GM18502 (cell line): ENCODE data around the gene DLX6.

Experiments
- ATAC-seq: cut with Tn5 transposase; IDR thresholded peaks from one replicate; pipeline ENCODE4 v1.9.1; 2021; ENCODE audit warnings: mild to moderate bottlenecking; ENCODE audit not compliant: unreplicated experiment, poor library complexity

Gene DLX6

DNA sequence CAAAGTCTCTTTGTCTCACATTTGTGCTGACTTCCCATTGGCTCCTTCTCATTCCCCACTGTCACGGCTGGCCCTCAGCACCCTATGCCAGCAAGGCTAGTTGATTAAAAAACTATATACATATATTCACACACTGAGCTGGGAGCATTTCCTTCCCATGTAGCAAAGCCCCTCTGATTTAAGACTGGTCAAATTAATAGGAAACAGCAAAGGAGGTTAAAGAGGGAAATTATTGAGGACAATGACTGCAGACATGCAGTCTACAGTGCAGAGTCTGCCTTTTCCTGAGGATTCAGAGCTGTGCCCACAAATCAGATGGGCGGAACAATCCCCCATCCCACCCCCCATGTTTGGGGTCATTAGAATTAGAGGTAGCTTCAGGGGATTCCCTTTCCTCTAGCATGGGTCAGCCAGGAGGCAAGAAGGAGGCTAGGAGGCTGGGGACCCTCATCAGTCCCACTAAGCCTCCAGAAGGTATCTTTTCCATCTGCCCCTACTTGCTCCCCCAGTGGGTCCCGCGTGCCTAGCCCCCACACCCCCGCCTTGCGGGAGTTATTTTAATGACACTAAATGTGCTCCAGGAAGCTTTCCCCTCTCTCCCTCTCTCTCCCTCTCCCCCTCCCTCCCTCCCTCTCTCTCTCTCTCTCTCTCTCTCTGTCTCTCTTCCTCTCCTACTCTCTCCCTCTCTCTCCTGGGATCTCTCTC is 9.8 kb upstream of the DLX6 start:
- ATAC-seq = no peak

DNA sequence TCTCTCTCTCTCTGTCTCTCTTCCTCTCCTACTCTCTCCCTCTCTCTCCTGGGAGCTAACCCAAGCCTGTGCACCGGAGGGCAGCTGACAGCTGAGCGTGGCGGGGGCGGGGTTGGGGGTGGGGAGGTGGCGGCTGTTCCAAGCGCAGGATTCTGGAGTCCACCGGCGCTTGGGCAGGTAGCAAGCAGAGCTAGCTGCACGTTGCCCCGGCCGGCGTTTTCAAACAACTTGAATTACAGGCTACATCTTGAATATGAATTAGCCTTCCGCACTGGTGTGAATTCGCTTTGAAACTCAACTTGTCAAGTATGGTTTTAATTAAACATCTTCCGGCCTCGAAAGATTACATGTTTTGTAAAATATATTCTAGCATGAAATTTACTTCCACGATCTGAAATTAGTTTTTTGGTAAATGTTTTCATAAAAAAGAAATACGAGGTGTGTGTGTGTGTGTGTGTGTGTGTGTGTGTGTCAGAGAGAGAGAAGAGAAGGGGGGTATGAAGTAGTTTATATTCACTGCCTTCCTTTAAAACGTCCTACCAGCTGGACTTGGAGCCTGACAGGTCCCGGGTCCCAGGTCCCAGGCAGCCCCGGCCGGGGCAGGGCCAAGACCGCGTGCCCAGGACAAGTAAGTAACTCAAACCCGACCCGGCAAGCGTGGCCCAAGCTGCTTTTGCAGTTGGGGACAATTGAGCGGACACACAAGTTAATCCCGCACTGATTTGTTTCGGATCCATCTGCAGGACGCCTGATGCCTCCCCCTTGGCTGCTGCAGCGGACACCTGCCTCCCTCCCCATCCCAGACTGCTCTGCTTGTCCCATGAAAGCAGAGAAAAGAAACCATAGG is 9.0 kb upstream of the DLX6 start:
- ATAC-seq = no peak

DNA sequence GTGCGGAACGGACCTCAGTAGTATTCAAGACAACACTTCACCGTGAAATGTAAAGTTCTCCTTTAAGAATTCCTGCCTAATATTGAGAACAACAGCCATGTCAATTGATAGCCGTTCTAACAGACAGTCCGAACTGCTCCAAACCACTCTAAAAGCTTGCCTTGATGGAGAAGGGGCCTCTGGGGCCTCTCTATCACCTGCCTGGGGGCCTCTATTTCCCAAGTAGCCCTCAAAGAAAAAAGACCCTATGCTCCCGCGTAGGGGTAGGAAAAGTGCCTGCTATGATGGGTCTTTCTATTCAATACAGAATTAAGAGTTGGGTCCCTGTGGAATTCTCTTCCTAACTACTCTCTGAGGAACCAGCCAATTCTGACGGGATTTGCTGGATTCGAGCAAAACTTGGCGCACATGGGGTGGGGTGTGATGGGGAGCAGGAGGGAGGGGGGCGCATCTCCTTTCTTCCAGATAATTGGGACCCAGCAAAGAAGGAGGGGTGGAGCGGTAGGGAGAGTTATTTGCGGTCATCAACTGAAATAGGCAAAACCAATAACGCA is 8.3 kb upstream of the DLX6 start:
- no peak for ATAC-seq

- ATAC-seq = no peak
These were observed 7.8 kb upstream of the DLX6 start for GRCh38 chr7:96997512-96998032.

GRCh38 chr7:96998333-96998732 is 7.0 kb upstream of the DLX6 start:
- ATAC-seq = no peak

- no peak for ATAC-seq
These were observed 6.6 kb upstream of the DLX6 start for GRCh38 chr7:96998744-96999143.

GRCh38 chr7:97001221-97001620 is 4.1 kb upstream of the DLX6 start:
- no peak for ATAC-seq

- ATAC-seq = no peak
These were observed 3.4 kb upstream of the DLX6 start for GRCh38 chr7:97001656-97002554.

DNA sequence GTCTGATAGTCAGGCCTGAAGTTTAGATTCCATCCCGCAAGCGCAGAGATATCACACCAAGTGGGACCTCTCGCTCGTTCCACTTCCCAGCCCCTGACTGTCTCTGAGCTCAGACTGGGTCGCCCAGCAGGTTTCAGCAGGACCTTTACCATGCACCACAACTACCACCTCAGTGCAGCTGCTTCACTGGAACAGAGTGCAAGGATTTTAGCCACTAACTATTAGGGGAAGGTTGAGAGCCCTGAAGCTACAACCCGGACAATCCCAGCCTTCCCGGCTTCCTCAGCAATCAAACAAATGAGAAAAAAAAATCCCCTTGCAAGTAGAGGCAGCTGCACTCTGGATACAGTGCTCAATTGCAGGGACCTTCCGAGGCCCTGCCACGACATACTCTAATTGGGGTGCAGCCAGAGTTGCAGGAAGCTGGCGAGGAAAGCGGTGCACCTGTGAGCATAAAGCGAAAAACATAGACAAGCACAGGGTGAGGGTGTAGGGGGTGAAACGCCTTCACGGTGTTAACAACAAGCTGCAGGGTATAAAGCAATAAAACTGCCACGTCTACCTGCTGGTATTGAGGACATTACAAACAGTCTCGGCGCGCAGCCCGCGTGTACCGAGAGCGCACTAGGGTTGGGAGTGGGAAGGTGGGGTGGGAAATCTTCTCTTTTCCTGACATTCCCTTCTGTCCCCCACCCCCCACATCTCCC is 2.6 kb upstream of the DLX6 start:
- no peak for ATAC-seq

DNA sequence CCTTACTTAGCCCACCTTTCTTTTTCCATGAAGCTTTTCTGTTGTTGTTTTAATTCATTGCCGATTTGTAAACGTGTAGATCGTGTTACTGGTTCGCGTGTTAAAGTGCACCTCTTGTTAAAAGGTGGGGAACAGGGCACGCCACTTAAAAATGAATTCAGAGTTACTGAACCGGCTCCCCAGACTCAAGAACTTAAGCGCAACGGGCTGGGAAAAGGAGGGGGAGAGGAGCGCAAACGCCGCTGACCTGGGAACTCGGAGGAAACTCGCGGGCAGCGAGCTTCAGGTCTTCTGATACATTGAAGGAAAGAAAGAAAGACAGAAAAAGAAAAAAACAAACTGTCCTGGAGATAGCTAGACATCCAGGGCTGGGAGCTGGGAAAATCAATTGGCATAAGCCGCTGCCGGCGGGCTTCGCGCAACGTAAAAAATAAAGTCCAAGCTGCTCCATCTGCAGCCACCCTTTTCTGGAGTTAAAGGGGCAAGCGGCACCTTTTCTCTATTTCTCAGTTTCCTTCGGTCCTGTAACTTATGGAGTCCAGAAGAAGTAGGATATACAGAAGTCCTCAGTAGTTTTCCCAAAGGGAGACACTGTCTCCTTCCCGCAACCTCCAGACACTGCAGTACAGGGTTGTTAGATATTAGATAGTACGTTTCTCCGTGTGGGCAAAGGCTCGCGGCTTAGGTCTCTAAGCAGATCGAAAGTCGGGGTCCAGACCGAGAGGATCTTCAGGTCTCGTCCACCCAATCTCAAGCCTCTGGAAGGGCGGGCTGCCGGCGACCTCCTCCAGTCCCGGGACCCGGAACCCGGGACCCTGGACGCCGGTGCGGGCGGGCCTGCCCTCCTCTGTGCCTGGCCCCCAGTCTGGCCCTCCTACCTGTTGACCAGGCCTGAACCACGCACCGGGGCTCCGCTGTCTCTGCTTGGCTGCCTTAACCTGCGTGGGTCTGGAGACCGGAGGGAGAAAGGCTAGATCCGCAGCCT is 1.8 kb upstream of the DLX6 start:
- ATAC-seq = no peak

DNA sequence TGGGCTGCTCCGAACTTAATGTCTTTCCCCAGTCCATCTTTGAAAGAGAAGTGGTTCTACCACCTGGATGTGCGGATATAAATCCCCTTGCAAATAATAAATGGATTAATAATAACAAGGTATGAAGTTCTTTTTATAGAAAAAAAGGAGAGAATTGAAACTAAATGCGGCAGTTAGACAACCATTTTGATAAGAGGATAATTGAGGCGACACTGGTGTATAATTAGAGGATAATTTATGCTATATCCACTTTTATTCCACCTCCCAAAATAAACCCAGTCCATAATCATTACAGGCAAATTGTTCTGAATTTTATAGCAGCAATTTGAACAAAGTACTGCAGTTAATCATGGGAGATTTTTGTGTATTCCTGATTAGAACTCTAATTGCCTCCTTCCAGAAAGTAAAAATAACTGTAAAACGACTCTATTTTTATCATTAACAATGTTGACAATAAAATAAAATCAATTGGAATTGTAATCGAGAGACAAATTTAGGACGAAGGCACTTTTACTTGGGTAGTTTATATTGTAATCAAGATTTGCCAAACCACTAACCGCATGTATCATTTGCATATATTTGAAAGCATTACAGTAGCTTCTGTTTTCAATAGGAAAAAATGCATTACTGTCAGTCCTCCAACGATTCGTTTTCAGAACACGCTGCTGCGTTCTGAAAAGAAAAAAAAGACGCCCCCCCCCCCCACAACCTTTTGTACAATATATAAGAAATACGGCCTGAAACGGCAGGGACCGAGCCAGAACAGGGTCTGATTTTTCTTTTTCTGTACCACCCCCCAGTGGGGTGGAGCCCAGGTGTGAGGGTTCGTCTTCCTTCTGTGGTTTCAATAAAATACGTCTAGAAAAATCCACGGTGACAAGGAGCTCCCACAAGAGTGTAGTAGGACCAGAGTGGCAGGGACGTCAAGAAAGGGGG is 838 bp upstream of the DLX6 start:
- no peak for ATAC-seq

DNA sequence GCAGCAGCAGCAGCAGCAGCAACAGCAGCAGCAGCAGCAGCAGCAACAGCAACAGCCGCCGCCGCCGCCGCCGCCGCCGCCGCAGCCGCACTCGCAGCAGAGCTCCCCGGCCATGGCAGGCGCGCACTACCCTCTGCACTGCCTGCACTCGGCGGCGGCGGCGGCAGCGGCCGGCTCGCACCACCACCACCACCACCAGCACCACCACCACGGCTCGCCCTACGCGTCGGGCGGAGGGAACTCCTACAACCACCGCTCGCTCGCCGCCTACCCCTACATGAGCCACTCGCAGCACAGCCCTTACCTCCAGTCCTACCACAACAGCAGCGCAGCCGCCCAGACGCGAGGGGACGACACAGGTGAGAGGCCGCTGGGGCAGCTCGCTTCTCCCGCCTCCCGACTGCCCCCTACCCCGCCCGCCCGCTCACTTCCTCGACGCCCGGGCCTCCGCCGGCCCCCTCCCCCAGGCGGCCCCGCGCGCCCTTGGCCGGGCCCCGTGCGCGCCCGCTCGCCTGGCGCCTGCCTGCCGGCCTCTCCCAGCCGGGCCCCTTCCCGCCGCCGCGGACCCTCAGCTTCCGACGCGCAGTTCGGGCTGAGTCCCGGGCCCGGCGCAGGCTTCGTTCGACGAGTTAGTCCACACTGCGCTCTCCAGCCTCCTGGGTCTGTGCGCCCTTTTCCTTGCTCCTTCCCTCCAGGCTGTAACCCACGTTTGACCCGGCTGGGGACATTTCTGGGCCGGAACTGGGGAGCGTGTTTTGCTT is 882 bp downstream of the DLX6 start:
- ATAC-seq = peak; percentile 73

DNA sequence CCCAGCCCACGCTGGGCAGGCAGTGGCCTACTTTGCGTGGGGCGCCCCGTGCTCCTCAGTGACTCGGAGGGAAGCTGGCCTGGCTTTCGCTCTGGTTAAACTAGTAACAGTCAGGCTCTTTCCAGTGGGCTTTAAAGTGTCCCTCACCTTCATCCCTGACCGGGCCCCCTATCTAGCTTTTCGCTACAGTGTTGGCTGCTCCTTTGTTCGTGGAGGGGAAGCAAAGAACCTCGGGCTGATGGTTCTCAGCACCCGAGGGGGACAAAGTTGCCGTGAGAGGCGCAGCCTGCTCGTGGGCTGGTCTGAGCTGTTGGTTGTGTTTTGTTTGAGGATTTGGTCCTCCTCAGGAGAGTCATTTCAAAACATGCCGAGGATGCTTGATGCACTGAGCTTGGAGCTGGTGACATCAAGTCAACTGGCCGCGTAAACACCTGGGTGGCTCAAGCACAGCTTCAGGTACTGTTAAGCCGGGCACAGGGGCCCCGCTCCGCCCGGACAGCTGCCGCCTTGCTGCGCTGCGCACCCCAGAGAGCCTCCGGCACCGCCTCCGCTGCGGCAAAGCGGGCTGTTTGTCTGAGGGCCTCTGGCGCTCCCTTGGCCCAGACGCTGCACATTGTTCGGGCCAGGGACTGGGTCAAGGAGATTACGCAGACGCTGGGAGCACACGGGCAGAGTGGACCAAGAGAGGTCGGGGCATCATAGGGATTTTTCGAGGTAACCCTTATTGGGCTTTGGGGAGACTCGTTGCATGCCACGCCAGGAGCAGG is 1.6 kb downstream of the DLX6 start:
- no peak for ATAC-seq

- no peak for ATAC-seq
These were observed 2.2 kb downstream of the DLX6 start for GRCh38 chr7:97007583-97007861.

GRCh38 chr7:97008275-97008917 is 3.0 kb downstream of the DLX6 start:
- ATAC-seq = no peak
